Measurements from ENCODE around the gene TUB.

Gene TUB

GRCh38 chr11:8080674-8081590 lies at the start of gene TUB:
Gene TUB (plus strand): TSS chr11:8081211. CDS start chr11:8081511, 300 bp downstream.
- no peak for DNase-seq (ENCODE audit: low read depth)
- peak within 1 kb of the TSS; percentile 73 for H3K4me3 ChIP-seq (ENCODE audit: low read depth, low read length)
- TF ChIP-seq CTCF (IDR thresholded peaks at IDR 0.05; ENCODE audit: control insufficient read depth, extremely low read depth, insufficient read depth) = no peak; the same call in 1 of the 2 replicates

GRCh38 chr11:8031248-8032115 lies 49.5 kb upstream of the TUB start:
- no peak for DNase-seq (ENCODE audit: low read depth)
- TF ChIP-seq CTCF (IDR thresholded peaks at IDR 0.05; ENCODE audit: control insufficient read depth, extremely low read depth, insufficient read depth) = no peak
- no peak overlapping the region for H3K4me3 ChIP-seq (ENCODE audit: low read depth, low read length)

GRCh38 chr11:8032122-8032521 lies 48.9 kb upstream of the TUB start:
- no peak for DNase-seq (ENCODE audit: low read depth)

GRCh38 chr11:8032576-8033304 lies 48.3 kb upstream of the TUB start:
- no peak for DNase-seq (ENCODE audit: low read depth)
- no peak for TF ChIP-seq CTCF (IDR thresholded peaks at IDR 0.05; ENCODE audit: control insufficient read depth, extremely low read depth, insufficient read depth)
- no peak overlapping the region for H3K4me3 ChIP-seq (ENCODE audit: low read depth, low read length)

More at GRCh38 chr11:8032122-8032521, 48.9 kb upstream of the TUB start:
- H3K4me3 ChIP-seq (ENCODE audit: low read depth, low read length) = no peak overlapping the region
- no peak for TF ChIP-seq CTCF (IDR thresholded peaks at IDR 0.05; ENCODE audit: control insufficient read depth, extremely low read depth, insufficient read depth)

- DNase-seq (ENCODE audit: low read depth) = peak; percentile 38
- no peak overlapping the region for H3K4me3 ChIP-seq (ENCODE audit: low read depth, low read length)
Measured at GRCh38 chr11:8033305-8034105, 47.5 kb upstream of the TUB start.

More at GRCh38 chr11:8033305-8034105, 47.5 kb upstream of the TUB start:
- TF ChIP-seq CTCF (IDR thresholded peaks at IDR 0.05; ENCODE audit: control insufficient read depth, extremely low read depth, insufficient read depth) = peak; percentile 91

Data from LNCaP clone FGC (cell line).